Activated CD4-positive, alpha-beta T cell treated with anti-CD3 and anti-CD28 coated beads, Interleukin-2, amount 10 ng/mL, durations not matched to agents 24 days and 14 days (primary cell): Measurements from ENCODE around the gene PTGR2. TPM values are rescaled to one million over a fixed set of nuclear protein-coding genes. Genes with fewer than 3 reads are reported as not detected.
A peak's percentile ranks its signal among the peaks of the same experiment; 100 is the strongest.

Source experiments
- DNase-seq: peaks from one replicate; pipeline ENCODE4 v3.0.0; 2022
- H3K27ac Mint-ChIP-seq: one replicate; pipeline ENCODE4 v1.8.0; 2022; ENCODE audit warnings: mild to moderate bottlenecking, mixed read lengths
- H3K27me3 Mint-ChIP-seq: one replicate; pipeline ENCODE4 v1.8.0; 2022; ENCODE audit warnings: mixed read lengths
- H3K36me3 Mint-ChIP-seq: one replicate; pipeline ENCODE4 v1.8.0; 2022; ENCODE audit warnings: low read depth, mild to moderate bottlenecking, mixed read lengths
- H3K4me1 Mint-ChIP-seq: one replicate; pipeline ENCODE4 v1.8.0; 2021; ENCODE audit warnings: mixed read lengths
- H3K4me3 Mint-ChIP-seq: one replicate; pipeline ENCODE4 v1.8.0; 2022; ENCODE audit warnings: mild to moderate bottlenecking, moderate library complexity, mixed read lengths
- H3K9me3 Mint-ChIP-seq: one replicate; pipeline ENCODE4 v1.8.0; 2021; ENCODE audit warnings: mixed read lengths
- intact Hi-C: fragments of 100-400 bp; cut with micrococcal nuclease; formaldehyde crosslinking; loops from one replicate; pipeline ENCODE4 v1.15.1; 2023
- total RNA-seq: library from RNA; stranded (reverse); gene quantifications from 2 replicates; pipeline ENCODE4 v1.2.3, GENCODE V29; 2022

PTGR2 gene
- 1.5 and 2.1 TPM in 2 replicates for total RNA-seq

- Mint-ChIP-seq H3K4me3 (peak within 1 kb of the TSS; percentile 94), H3K27me3 (peaks cover 2% of the 10 kb centered on the region), H3K9me3 (peaks cover 3% of the 10 kb centered on the region), H3K4me1 (peaks cover 15% of the 10 kb centered on the region), H3K27ac (peak within 1 kb of the TSS; percentile 97), H3K36me3 (peaks cover 4% of the 10 kb centered on the region)
- peak; percentile 96 for DNase-seq
- intact Hi-C loops, result no loop called here
These were observed at the start of gene PTGR2 for GRCh38 chr14:73851567-73852382. TSS of gene PTGR2 (plus strand) at chr14:73851831. CDS start at chr14:73858863, 7,032 bp downstream.

GRCh38 chr14:73802431-73803188 lies 49.0 kb upstream of the PTGR2 start:
- Mint-ChIP-seq H3K27ac (no peak overlapping the region), H3K27me3 (no peaks in the 10 kb centered on the region), H3K36me3 (no peaks in the 10 kb centered on the region), H3K4me3 (no peak overlapping the region), H3K4me1 (no peaks in the 10 kb centered on the region), H3K9me3 (no peaks in the 10 kb centered on the region)
- DNase-seq, result no peak
- intact Hi-C loops, result no loop called here

- Mint-ChIP-seq H3K27ac (no peak overlapping the region), H3K4me3 (no peak overlapping the region), H3K27me3 (no peaks in the 10 kb centered on the region), H3K36me3 (no peaks in the 10 kb centered on the region), H3K4me1 (no peaks in the 10 kb centered on the region), H3K9me3 (no peaks in the 10 kb centered on the region)
- no peak for DNase-seq
- intact Hi-C loops, result no loop called here
These were observed 47.0 kb upstream of the PTGR2 start for GRCh38 chr14:73804636-73805035.

- no peak for DNase-seq
- H3K9me3 Mint-ChIP-seq, result no peaks in the 10 kb centered on the region
- H3K4me1 Mint-ChIP-seq, result peaks cover 8% of the 10 kb centered on the region
- H3K27ac Mint-ChIP-seq, result no peak overlapping the region
- intact Hi-C loops, result no loop called here
- H3K4me3 Mint-ChIP-seq, result no peak overlapping the region
- no peaks in the 10 kb centered on the region for H3K27me3 Mint-ChIP-seq
- H3K36me3 Mint-ChIP-seq, result no peaks in the 10 kb centered on the region
These were observed 44.2 kb upstream of the PTGR2 start for GRCh38 chr14:73807457-73807856.

- Mint-ChIP-seq H3K4me1 (peaks cover 10% of the 10 kb centered on the region), H3K27me3 (no peaks in the 10 kb centered on the region), H3K9me3 (no peaks in the 10 kb centered on the region), H3K36me3 (no peaks in the 10 kb centered on the region), H3K4me3 (no peak overlapping the region), H3K27ac (no peak overlapping the region)
- intact Hi-C loops, result no loop called here
- DNase-seq, result no peak
These were observed 42.2 kb upstream of the PTGR2 start for GRCh38 chr14:73809391-73809790.

- Mint-ChIP-seq H3K27ac (no peak overlapping the region), H3K36me3 (no peaks in the 10 kb centered on the region), H3K9me3 (no peaks in the 10 kb centered on the region), H3K27me3 (no peaks in the 10 kb centered on the region), H3K4me1 (peaks cover 10% of the 10 kb centered on the region), H3K4me3 (no peak overlapping the region)
- DNase-seq, result no peak
- intact Hi-C loops, result no loop called here
These were observed 41.0 kb upstream of the PTGR2 start for GRCh38 chr14:73810478-73811163.

GRCh38 chr14:73811164-73811503 lies 40.5 kb upstream of the PTGR2 start:
- Mint-ChIP-seq H3K9me3 (no peaks in the 10 kb centered on the region), H3K4me1 (peaks cover 10% of the 10 kb centered on the region), H3K36me3 (no peaks in the 10 kb centered on the region), H3K4me3 (no peak overlapping the region), H3K27ac (no peak overlapping the region), H3K27me3 (no peaks in the 10 kb centered on the region)
- intact Hi-C loops, result no loop called here
- DNase-seq, result no peak

GRCh38 chr14:73814153-73814552 lies 37.5 kb upstream of the PTGR2 start:
- H3K36me3 Mint-ChIP-seq, result no peaks in the 10 kb centered on the region
- H3K27me3 Mint-ChIP-seq, result no peaks in the 10 kb centered on the region
- intact Hi-C loops, result no loop called here
- H3K4me3 Mint-ChIP-seq, result no peak overlapping the region
- no peaks in the 10 kb centered on the region for H3K9me3 Mint-ChIP-seq
- H3K4me1 Mint-ChIP-seq, result peaks cover 10% of the 10 kb centered on the region
- H3K27ac Mint-ChIP-seq, result peak overlapping the region; percentile 14
- no peak for DNase-seq

- H3K9me3 Mint-ChIP-seq, result no peaks in the 10 kb centered on the region
- H3K27ac Mint-ChIP-seq, result peak overlapping the region; percentile 16
- no peak overlapping the region for H3K4me3 Mint-ChIP-seq
- peaks cover 9% of the 10 kb centered on the region for H3K4me1 Mint-ChIP-seq
- no peak for DNase-seq
- intact Hi-C loops, result no loop called here
- H3K27me3 Mint-ChIP-seq, result no peaks in the 10 kb centered on the region
- no peaks in the 10 kb centered on the region for H3K36me3 Mint-ChIP-seq
These were observed 35.8 kb upstream of the PTGR2 start for GRCh38 chr14:73815849-73816248.

GRCh38 chr14:73816393-73816816 lies 35.2 kb upstream of the PTGR2 start:
- H3K27me3 Mint-ChIP-seq, result no peaks in the 10 kb centered on the region
- intact Hi-C loops, result no loop called here
- H3K9me3 Mint-ChIP-seq, result no peaks in the 10 kb centered on the region
- H3K4me3 Mint-ChIP-seq, result no peak overlapping the region
- no peaks in the 10 kb centered on the region for H3K36me3 Mint-ChIP-seq
- peaks cover 3% of the 10 kb centered on the region for H3K4me1 Mint-ChIP-seq
- no peak for DNase-seq
- H3K27ac Mint-ChIP-seq, result no peak overlapping the region

GRCh38 chr14:73817020-73817655 lies 34.5 kb upstream of the PTGR2 start:
- H3K4me3 Mint-ChIP-seq, result no peak overlapping the region
- intact Hi-C loops, result no loop called here
- no peak overlapping the region for H3K27ac Mint-ChIP-seq
- peaks cover 2% of the 10 kb centered on the region for H3K4me1 Mint-ChIP-seq
- DNase-seq, result no peak
- H3K27me3 Mint-ChIP-seq, result no peaks in the 10 kb centered on the region
- no peaks in the 10 kb centered on the region for H3K36me3 Mint-ChIP-seq
- H3K9me3 Mint-ChIP-seq, result no peaks in the 10 kb centered on the region

GRCh38 chr14:73818821-73819220 lies 32.8 kb upstream of the PTGR2 start:
- no peak for DNase-seq
- intact Hi-C loops, result no loop called here
- Mint-ChIP-seq H3K27ac (no peak overlapping the region), H3K9me3 (no peaks in the 10 kb centered on the region), H3K36me3 (no peaks in the 10 kb centered on the region), H3K4me1 (peaks cover 2% of the 10 kb centered on the region), H3K27me3 (peaks cover 5% of the 10 kb centered on the region), H3K4me3 (no peak overlapping the region)

- peaks cover under 1% of the 10 kb centered on the region for H3K4me1 Mint-ChIP-seq
- no peaks in the 10 kb centered on the region for H3K9me3 Mint-ChIP-seq
- peaks cover 5% of the 10 kb centered on the region for H3K27me3 Mint-ChIP-seq
- H3K4me3 Mint-ChIP-seq, result no peak overlapping the region
- no peak for DNase-seq
- H3K27ac Mint-ChIP-seq, result no peak overlapping the region
- intact Hi-C loops, result no loop called here
- H3K36me3 Mint-ChIP-seq, result no peaks in the 10 kb centered on the region
These were observed 31.0 kb upstream of the PTGR2 start for GRCh38 chr14:73820631-73821030.
